DND-41 (cell line): ENCODE data around the gene MTA3.

Experiments used
- CTCF ChIP-seq: IDR thresholded peaks from 2 replicates; pipeline ENCODE4 v1.5.1; 2012; ENCODE audit warnings: borderline replicate concordance, low read length, moderate library complexity, mild to moderate bottlenecking; ENCODE audit not compliant: poor library complexity, severe bottlenecking; ENCODE audit errors: extremely low read depth
- EZH2 ChIP-seq: IDR thresholded peaks from 3 replicates; pipeline ENCODE4 v1.6.1; 2012; ENCODE audit warnings: borderline replicate concordance, low read depth, mild to moderate bottlenecking, moderate library complexity, low read length, inconsistent platforms; ENCODE audit not compliant: severe bottlenecking

- TF ChIP-seq CTCF (no peak), EZH2 (no peak)
Measured at GRCh38 chr2:42569116-42569711, 782 bp downstream of the MTA3 start.
